HFF-Myc (cell line): ENCODE data around the gene CAMTA1.

ENCODE experiments used
- DNase-seq: peaks from one replicate; pipeline ENCODE4 v3.0.0-alpha.2; 2011; ENCODE audit warnings: low read depth; ENCODE audit errors: extremely low read depth
- H3K4me3 ChIP-seq: replicated peaks from 2 replicates; pipeline ENCODE4 v1.5.1; 2011; ENCODE audit warnings: low read depth, mild to moderate bottlenecking, control low read depth, low read length
- TF ChIP-seq, protein P1 (sequence below): IDR thresholded peaks from 2 replicates; pipeline ENCODE4 v1.5.1; 2012; ENCODE audit warnings: mild to moderate bottlenecking, low read depth, low read length, control low read depth; ENCODE audit errors: missing control alignments

CAMTA1 gene

GRCh38 chr1:6999826-7000225 lies 214.6 kb downstream of the CAMTA1 start:
- no peak for DNase-seq
- TF ChIP-seq, protein P1, sequence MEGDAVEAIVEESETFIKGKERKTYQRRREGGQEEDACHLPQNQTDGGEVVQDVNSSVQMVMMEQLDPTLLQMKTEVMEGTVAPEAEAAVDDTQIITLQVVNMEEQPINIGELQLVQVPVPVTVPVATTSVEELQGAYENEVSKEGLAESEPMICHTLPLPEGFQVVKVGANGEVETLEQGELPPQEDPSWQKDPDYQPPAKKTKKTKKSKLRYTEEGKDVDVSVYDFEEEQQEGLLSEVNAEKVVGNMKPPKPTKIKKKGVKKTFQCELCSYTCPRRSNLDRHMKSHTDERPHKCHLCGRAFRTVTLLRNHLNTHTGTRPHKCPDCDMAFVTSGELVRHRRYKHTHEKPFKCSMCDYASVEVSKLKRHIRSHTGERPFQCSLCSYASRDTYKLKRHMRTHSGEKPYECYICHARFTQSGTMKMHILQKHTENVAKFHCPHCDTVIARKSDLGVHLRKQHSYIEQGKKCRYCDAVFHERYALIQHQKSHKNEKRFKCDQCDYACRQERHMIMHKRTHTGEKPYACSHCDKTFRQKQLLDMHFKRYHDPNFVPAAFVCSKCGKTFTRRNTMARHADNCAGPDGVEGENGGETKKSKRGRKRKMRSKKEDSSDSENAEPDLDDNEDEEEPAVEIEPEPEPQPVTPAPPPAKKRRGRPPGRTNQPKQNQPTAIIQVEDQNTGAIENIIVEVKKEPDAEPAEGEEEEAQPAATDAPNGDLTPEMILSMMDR: no peak
- no peak overlapping the region for H3K4me3 ChIP-seq

- no peak overlapping the region for H3K4me3 ChIP-seq
- TF ChIP-seq, protein P1: no peak
- DNase-seq: no peak
Observed at GRCh38 chr1:7000720-7001119, 215.5 kb downstream of the CAMTA1 start.

GRCh38 chr1:7002728-7003127 lies 217.5 kb downstream of the CAMTA1 start:
- TF ChIP-seq, protein P1: no peak
- H3K4me3 ChIP-seq: no peak overlapping the region
- DNase-seq: no peak

GRCh38 chr1:7003676-7004075 lies 218.4 kb downstream of the CAMTA1 start:
- no peak for DNase-seq
- TF ChIP-seq, protein P1: no peak
- no peak overlapping the region for H3K4me3 ChIP-seq

DNA sequence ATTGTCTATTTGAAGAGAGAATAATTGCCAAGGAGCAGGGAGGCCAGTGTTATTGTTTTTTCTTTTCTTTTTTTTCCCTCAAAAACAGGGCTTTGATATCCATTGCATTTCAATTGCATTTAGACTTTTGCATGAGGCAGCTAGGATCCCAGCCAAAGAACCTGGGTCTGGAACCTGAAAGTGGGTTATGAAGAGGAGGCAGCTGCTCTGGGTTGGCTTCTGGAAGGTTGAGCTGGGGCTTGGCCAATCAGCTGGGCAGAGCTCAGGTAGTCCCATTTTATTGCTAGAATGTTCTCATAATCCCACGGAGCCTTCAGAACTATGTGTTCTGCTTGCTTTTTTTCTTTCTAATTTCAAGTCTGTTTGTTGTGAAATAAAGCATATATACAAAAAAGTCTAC lies 218.9 kb downstream of the CAMTA1 start:
- H3K4me3 ChIP-seq: no peak overlapping the region
- TF ChIP-seq, protein P1: no peak
- DNase-seq: no peak

DNA sequence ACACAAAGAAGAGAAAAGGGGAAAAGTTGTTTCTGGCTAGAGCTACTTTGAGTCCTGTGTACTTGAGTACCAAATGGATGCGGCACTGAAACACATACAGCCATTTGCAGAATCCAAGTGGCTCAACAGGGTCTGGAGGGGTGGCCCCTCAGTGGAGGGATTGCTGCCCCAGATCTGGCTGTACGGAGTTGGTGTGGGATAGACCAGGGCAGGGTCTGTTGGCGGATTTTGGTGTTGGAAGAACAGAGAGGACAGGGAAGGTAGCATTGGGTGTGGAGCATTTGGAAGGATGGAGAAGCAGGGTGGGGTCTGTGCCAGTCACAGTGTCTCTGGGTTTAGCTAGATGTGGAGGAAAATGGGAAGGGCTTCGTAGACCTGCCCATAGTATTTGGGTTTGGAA lies 220.5 kb downstream of the CAMTA1 start:
- no peak overlapping the region for H3K4me3 ChIP-seq
- DNase-seq: no peak
- TF ChIP-seq, protein P1: no peak
